Loucy (cell line): Measurements from ENCODE around the gene TXNRD1.

ENCODE experiments used
- H2AFZ ChIP-seq: fragments of 200-600 bp; sonication (generic); 2 replicates; pipeline ENCODE4 v1.6.0; 2016; ENCODE audit warnings: antibody characterized with exemption, mild to moderate bottlenecking, low read length, moderate library complexity
- H3F3A ChIP-seq: fragments of 200-600 bp; 2 replicates; pipeline ENCODE4 v1.6.0; 2016; ENCODE audit warnings: antibody characterized with exemption, low read depth, mild to moderate bottlenecking
- H3K27me3 ChIP-seq: fragments of 200-600 bp; sonication (generic); 2 replicates; pipeline ENCODE4 v1.6.1; 2014; ENCODE audit warnings: low read length, mild to moderate bottlenecking; ENCODE audit not compliant: insufficient read depth, poor library complexity, severe bottlenecking
- H3K36me3 ChIP-seq: fragments of 200-600 bp; sonication (generic); 2 replicates; pipeline ENCODE4 v1.6.1; 2016; ENCODE audit warnings: low read length; ENCODE audit not compliant: insufficient read depth
- H3K4me1 ChIP-seq: fragments of 200-600 bp; sonication (generic); 2 replicates; pipeline ENCODE4 v1.5.1; 2014; ENCODE audit warnings: low read length, mild to moderate bottlenecking; ENCODE audit not compliant: insufficient read depth, poor library complexity, severe bottlenecking
- H3K4me2 ChIP-seq: fragments of 200-600 bp; sonication (generic); 2 replicates; pipeline ENCODE4 v1.6.0; 2014; ENCODE audit warnings: antibody characterized with exemption, low read length, low read depth, mild to moderate bottlenecking; ENCODE audit not compliant: poor library complexity, severe bottlenecking
- H3K4me3 ChIP-seq: fragments of 200-600 bp; sonication (generic); 2 replicates; pipeline ENCODE4 v1.5.1; 2014; ENCODE audit warnings: low read length, mild to moderate bottlenecking, mixed read lengths; ENCODE audit not compliant: poor library complexity, severe bottlenecking
- H3K79me2 ChIP-seq: fragments of 200-600 bp; sonication (generic); 2 replicates; pipeline ENCODE4 v1.6.1; 2014; ENCODE audit warnings: low read length; ENCODE audit not compliant: insufficient read depth
- H3K9ac ChIP-seq: fragments of 200-600 bp; sonication (generic); 2 replicates; pipeline ENCODE4 v1.6.0; 2014; ENCODE audit warnings: mild to moderate bottlenecking, low read depth, low read length, moderate library complexity; ENCODE audit not compliant: poor library complexity, severe bottlenecking
- H3K9me2 ChIP-seq: fragments of 200-600 bp; sonication (generic); replicated peaks from 2 replicates; pipeline ENCODE4 v1.6.1; 2016; ENCODE audit warnings: low read depth, low read length, mixed read lengths
- H3K9me3 ChIP-seq: fragments of 200-600 bp; sonication (generic); 2 replicates; pipeline ENCODE4 v1.6.1; 2014; ENCODE audit warnings: mild to moderate bottlenecking, antibody characterized with exemption, low read length, low read depth; ENCODE audit not compliant: insufficient read depth
- H4K20me1 ChIP-seq: fragments of 200-600 bp; sonication (generic); 2 replicates; pipeline ENCODE4 v1.6.0; 2014; ENCODE audit warnings: antibody characterized with exemption, low read length, mild to moderate bottlenecking; ENCODE audit not compliant: insufficient read depth, poor library complexity, severe bottlenecking
- CTCF ChIP-seq: fragments of 200-600 bp; sonication (generic); conservative IDR thresholded peaks from 2 replicates; pipeline ENCODE4 v1.5.1; 2014; ENCODE audit warnings: mild to moderate bottlenecking, antibody characterized with exemption, low read length
- EZH2phosphoT487 ChIP-seq: fragments of 200-600 bp; IDR thresholded peaks from 2 replicates; pipeline ENCODE4 v1.6.1; 2018; ENCODE audit warnings: antibody characterized with exemption, mild to moderate bottlenecking, moderate library complexity, borderline replicate concordance

Gene TXNRD1

GRCh38 chr12:104352106-104352713 is 136.6 kb downstream of the TXNRD1 start:
- Histone ChIP-seq H3K4me2 (no peak overlapping the region), H3K4me3 (no peak overlapping the region), H3K79me2 (no peaks in the 10 kb centered on the region), H3K27me3 (no peaks in the 10 kb centered on the region), H3K4me1 (no peaks in the 10 kb centered on the region), H3K36me3 (peaks cover 65% of the 10 kb centered on the region; the same call in 1 of the 2 replicates), H3K9me3 (no peaks in the 10 kb centered on the region), H4K20me1 (no peaks in the 10 kb centered on the region), H3K9ac (no peak overlapping the region), H2AFZ (no peak overlapping the region), H3K9me2 (no peaks in the 10 kb centered on the region), H3F3A (no peaks in the 10 kb centered on the region)
- TF ChIP-seq CTCF (no peak), EZH2phosphoT487 (no peak)

GRCh38 chr12:104353012-104353981 is 137.7 kb downstream of the TXNRD1 start:
- no peaks in the 10 kb centered on the region for H3K4me1 ChIP-seq
- H4K20me1 ChIP-seq: no peaks in the 10 kb centered on the region
- no peak overlapping the region for H3K4me2 ChIP-seq
- H3K4me3 ChIP-seq: no peak overlapping the region
- no peaks in the 10 kb centered on the region for H3K79me2 ChIP-seq
- H3K9me3 ChIP-seq: no peaks in the 10 kb centered on the region
- no peaks in the 10 kb centered on the region for H3K27me3 ChIP-seq
- no peaks in the 10 kb centered on the region for H3K9me2 ChIP-seq
- no peak for TF ChIP-seq EZH2phosphoT487
- no peak for TF ChIP-seq CTCF
- no peaks in the 10 kb centered on the region for H3F3A ChIP-seq
- H3K9ac ChIP-seq: no peak overlapping the region
- H3K36me3 ChIP-seq: peaks cover 55% of the 10 kb centered on the region; the same call in 1 of the 2 replicates
- H2AFZ ChIP-seq: no peak overlapping the region

- Histone ChIP-seq H2AFZ (no peak overlapping the region), H3K9me3 (no peaks in the 10 kb centered on the region), H3K79me2 (no peaks in the 10 kb centered on the region), H3K4me3 (no peak overlapping the region), H3K27me3 (no peaks in the 10 kb centered on the region), H3K36me3 (peaks cover 44% of the 10 kb centered on the region; the same call in 1 of the 2 replicates), H3K4me2 (no peak overlapping the region), H3F3A (no peaks in the 10 kb centered on the region), H3K9ac (no peak overlapping the region), H3K9me2 (no peaks in the 10 kb centered on the region), H4K20me1 (no peaks in the 10 kb centered on the region), H3K4me1 (no peaks in the 10 kb centered on the region)
- TF ChIP-seq EZH2phosphoT487 (no peak), CTCF (no peak)
These were observed 138.7 kb downstream of the TXNRD1 start for GRCh38 chr12:104354167-104354867.
